Ishikawa (cell line): Measurements from ENCODE around the gene SAYSD1.

Experiments used
- CEBPB ChIP-seq: IDR thresholded peaks from 2 replicates; pipeline ENCODE4 v1.6.1; 2012
- CREB1 ChIP-seq: IDR thresholded peaks from 2 replicates; pipeline ENCODE4 v1.6.1; 2012; ENCODE audit warnings: low read depth
- EGR1 ChIP-seq: IDR thresholded peaks from 2 replicates; pipeline ENCODE4 v1.6.1; 2012
- EP300 ChIP-seq: IDR thresholded peaks from 2 replicates; pipeline ENCODE4 v1.6.1; 2012; ENCODE audit warnings: borderline replicate concordance
- FOXM1 ChIP-seq: IDR thresholded peaks from 2 replicates; pipeline ENCODE4 v1.6.1; 2012; ENCODE audit warnings: low read depth, borderline replicate concordance
- NFIC ChIP-seq: IDR thresholded peaks from 2 replicates; pipeline ENCODE4 v1.6.1; 2012
- RAD21 ChIP-seq: IDR thresholded peaks from 2 replicates; pipeline ENCODE4 v1.6.1; 2012; ENCODE audit warnings: low read depth
- TAF1 ChIP-seq: IDR thresholded peaks from 2 replicates; pipeline ENCODE4 v1.6.1; 2012; ENCODE audit warnings: low read depth, mild to moderate bottlenecking
- TCF12 ChIP-seq: IDR thresholded peaks from 2 replicates; pipeline ENCODE4 v1.6.1; 2012; ENCODE audit warnings: low read depth
- TEAD4 ChIP-seq: IDR thresholded peaks from 2 replicates; pipeline ENCODE4 v1.6.1; 2012
- YY1 ChIP-seq: IDR thresholded peaks from 2 replicates; pipeline ENCODE4 v1.6.1; 2012; ENCODE audit warnings: low read depth
- ZBTB7A ChIP-seq: IDR thresholded peaks from 2 replicates; pipeline ENCODE4 v1.6.1; 2012; ENCODE audit warnings: low read depth
- TF ChIP-seq, protein P1 (sequence below): IDR thresholded peaks from 2 replicates; pipeline ENCODE4 v1.6.1; 2012
- TF ChIP-seq, protein P2 (sequence below): IDR thresholded peaks from 2 replicates; pipeline ENCODE4 v1.6.1; 2012; ENCODE audit warnings: low read depth, mild to moderate bottlenecking
- TF ChIP-seq, protein P3 (sequence below): IDR thresholded peaks from 2 replicates; pipeline ENCODE4 v1.6.1; 2012

SAYSD1 gene

DNA sequence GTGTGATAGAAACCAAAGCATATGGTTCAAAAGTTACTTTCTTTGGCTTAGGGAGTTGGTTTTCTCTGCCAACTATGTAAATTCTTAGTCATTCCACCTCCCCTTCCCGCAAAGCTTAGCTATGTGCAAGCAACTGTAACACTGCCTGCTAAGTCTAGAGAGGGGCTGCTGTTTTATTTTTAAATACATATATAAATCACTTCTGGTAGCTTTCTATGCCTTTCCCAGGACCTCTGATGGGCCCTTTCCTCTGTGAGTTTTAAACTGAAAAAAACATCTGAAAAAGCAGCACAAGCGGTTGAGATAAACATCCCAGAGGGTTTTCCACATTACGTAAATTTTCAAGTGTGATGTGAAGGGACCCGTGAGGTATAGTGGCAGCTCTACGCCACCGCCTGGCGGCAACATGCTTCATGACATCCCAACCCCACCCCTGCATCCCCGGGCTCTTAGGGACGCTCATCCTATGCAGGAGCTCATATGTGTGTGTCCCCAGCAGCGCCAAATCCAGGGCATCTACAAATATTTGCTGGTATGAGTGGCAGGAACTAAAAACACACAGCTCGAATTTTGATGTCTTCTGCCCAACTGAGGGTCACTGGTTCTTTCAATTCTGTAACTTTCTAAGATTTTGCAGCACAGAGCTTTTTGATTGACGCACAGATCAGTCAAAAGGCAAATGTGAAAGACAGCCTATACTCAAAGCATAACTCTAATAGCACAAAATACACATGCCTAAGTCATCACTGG lies 12.7 kb downstream of the SAYSD1 start:
- TF ChIP-seq EGR1 (no peak), RAD21 (no peak), TCF12 (no peak), TEAD4 (no peak), CREB1 (no peak), EP300 (no peak), FOXM1 (no peak), TAF1 (no peak), YY1 (no peak), NFIC (no peak), CEBPB (no peak), ZBTB7A (no peak)
- TF ChIP-seq, protein P1, sequence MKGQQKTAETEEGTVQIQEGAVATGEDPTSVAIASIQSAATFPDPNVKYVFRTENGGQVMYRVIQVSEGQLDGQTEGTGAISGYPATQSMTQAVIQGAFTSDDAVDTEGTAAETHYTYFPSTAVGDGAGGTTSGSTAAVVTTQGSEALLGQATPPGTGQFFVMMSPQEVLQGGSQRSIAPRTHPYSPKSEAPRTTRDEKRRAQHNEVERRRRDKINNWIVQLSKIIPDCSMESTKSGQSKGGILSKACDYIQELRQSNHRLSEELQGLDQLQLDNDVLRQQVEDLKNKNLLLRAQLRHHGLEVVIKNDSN: no peak
- TF ChIP-seq, protein P2, sequence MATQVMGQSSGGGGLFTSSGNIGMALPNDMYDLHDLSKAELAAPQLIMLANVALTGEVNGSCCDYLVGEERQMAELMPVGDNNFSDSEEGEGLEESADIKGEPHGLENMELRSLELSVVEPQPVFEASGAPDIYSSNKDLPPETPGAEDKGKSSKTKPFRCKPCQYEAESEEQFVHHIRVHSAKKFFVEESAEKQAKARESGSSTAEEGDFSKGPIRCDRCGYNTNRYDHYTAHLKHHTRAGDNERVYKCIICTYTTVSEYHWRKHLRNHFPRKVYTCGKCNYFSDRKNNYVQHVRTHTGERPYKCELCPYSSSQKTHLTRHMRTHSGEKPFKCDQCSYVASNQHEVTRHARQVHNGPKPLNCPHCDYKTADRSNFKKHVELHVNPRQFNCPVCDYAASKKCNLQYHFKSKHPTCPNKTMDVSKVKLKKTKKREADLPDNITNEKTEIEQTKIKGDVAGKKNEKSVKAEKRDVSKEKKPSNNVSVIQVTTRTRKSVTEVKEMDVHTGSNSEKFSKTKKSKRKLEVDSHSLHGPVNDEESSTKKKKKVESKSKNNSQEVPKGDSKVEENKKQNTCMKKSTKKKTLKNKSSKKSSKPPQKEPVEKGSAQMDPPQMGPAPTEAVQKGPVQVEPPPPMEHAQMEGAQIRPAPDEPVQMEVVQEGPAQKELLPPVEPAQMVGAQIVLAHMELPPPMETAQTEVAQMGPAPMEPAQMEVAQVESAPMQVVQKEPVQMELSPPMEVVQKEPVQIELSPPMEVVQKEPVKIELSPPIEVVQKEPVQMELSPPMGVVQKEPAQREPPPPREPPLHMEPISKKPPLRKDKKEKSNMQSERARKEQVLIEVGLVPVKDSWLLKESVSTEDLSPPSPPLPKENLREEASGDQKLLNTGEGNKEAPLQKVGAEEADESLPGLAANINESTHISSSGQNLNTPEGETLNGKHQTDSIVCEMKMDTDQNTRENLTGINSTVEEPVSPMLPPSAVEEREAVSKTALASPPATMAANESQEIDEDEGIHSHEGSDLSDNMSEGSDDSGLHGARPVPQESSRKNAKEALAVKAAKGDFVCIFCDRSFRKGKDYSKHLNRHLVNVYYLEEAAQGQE: no peak
- TF ChIP-seq, protein P3, sequence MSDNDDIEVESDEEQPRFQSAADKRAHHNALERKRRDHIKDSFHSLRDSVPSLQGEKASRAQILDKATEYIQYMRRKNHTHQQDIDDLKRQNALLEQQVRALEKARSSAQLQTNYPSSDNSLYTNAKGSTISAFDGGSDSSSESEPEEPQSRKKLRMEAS: no peak

DNA sequence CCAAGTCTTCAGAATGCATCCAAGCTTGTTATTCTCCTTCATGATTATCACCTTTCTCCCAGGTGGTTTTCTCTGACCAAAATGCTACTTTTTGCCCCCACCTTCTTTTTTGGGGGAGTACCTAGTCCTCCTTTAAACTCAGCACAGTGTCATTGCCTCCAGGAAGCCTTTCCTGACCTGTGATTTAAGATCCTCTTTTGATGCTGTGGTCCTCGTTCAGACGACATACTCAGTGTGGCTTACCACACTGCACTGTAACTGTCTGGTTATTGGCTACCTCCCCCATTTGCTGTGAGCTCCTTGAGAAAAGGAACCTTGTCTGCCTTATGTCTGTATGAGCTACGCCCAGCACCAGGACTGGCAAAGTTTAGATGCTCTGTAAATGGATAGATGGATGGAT lies 14.6 kb downstream of the SAYSD1 start:
- TF ChIP-seq NFIC (no peak), TEAD4 (no peak), TCF12 (no peak), YY1 (no peak), EP300 (no peak), RAD21 (no peak), CREB1 (no peak), FOXM1 (no peak), ZBTB7A (no peak)
- TF ChIP-seq, protein P1: no peak
- TF ChIP-seq, protein P2: no peak

DNA sequence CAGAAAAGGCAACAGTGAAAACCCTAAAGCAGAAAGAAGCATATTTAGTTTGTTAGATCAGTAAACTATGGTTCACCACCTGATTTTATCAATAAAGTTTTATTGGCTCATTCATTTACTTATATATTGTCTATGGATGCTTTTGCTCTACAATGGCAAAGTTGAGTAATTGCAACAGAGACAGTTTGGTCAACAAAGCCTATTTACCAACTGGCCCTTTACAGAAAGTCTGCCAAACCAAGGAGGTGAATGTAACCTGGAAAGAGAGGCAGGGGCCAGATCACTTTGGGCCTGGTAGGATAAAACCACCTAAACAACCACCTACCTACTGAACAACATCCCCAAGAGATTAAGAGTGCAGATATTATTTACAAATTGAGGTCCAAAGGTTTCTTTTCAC lies 19.4 kb downstream of the SAYSD1 start:
- no peak for TF ChIP-seq CREB1

DNA sequence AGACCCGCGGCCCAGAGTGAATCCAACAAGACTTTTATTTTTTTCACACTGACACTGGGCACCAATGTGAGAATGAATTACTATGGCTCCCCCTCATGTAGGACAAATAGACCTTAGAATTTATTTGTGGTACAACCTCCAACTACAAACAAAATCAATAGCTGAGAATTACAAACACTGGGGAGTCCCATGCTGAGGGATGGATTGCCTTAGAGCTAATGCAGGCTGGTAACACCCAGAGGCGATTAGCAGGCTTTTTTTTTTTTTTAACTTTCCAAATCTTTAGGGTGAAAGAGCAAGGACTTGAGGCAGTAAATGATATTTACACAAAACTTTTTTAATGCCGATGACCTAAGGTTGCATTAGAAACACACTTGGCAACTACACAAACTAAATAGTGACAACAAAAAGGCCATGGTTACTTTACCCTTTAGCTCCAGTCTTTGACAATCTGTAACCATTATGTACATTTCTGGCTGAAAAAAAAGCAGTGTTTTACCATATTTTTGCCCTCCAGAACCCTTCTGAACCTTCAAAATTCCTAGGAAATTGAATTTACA lies 21.8 kb downstream of the SAYSD1 start:
- TF ChIP-seq CEBPB (no peak), YY1 (no peak)

DNA sequence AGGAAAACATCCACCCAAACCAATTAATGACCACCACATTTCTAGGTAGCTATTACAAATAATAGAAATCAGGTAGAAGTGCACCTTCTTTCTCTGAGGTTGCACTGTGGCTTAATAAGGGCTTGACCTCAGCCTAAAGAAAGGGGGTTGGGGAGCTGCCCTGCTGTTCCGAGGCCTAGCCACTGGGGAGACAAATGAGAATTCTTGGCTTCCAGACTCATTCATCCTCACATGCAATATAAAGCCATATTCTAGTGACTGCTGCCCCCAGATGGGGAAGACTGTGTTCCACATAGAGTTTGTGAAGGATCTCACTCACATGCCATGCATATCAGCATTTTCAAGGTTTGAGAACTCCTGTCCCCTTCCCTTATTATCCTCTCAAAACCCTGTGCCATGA lies 22.9 kb downstream of the SAYSD1 start:
- TF ChIP-seq TAF1 (no peak), RAD21 (peak; percentile 16; the same call in 1 of the 2 replicates)

DNA sequence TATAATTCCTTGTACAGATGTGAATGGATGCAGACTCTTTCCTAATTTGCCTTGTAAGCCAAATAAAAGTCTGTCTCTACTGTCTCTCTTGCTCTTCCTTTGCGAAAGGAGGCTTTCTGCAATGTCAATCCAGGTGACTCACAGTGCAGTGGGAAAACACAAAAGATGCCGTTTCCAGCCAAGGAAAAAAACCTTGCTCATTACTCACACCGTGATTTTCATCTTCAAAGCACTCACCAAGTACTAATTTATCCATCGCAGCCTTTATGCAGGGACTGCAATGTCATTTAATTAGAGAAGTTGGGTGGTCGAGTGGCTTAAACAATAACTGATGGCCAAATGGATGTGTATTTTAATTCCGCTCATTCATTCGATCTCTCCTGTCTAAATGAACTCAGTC lies 23.8 kb downstream of the SAYSD1 start:
- TF ChIP-seq, protein P2: no peak
- TF ChIP-seq CREB1 (no peak), YY1 (no peak), EP300 (no peak), RAD21 (no peak), TEAD4 (no peak), NFIC (no peak), TAF1 (no peak), FOXM1 (no peak), TCF12 (no peak)
